Tibial artery (tissue), 4 donors: ENCODE data around the gene GNG12.
"Not testable (repeated sequence)": the region's sequence is repeated elsewhere in the genome, so short reads cannot be mapped to it uniquely, and the experiment has no call there.

Source experiments
- DNase-seq, 2 donors: peaks; one replicate each; pipeline ENCODE4 v3.0.0-alpha.2; 2019
- H3K27ac ChIP-seq, 2 donors: fragments of 200-600 bp; sonication (generic) in 1 of 2; 1 replicate in 1 of 2; 2 replicates in 1 of 2; pipeline ENCODE4 v1.5.1; 2018 to 2019; ENCODE audit warnings: mild to moderate bottlenecking in 1 of 2
- H3K27me3 ChIP-seq, 2 donors: fragments of 200-600 bp; sonication (generic) in 1 of 2; one replicate each; pipeline versions ENCODE4 v1.5.1 to v1.6.0; 2016 to 2019
- H3K36me3 ChIP-seq, 3 donors: fragments of 200-600 bp; sonication (generic) in 2 of 3; one replicate each; pipeline ENCODE4 v1.5.1; 2016 to 2019; ENCODE audit warnings: mild to moderate bottlenecking in 2 of 3
- H3K4me1 ChIP-seq, 4 donors: fragments of 200-600 bp; sonication (generic) in 2 of 4; 1 replicate in 3 of 4; 2 replicates in 1 of 4; pipeline ENCODE4 v1.5.1; 2016 to 2019
- H3K4me3 ChIP-seq, 2 donors: fragments of 200-600 bp; sonication (generic) in 1 of 2; 1 replicate in 1 of 2; 2 replicates in 1 of 2; pipeline ENCODE4 v1.5.1; 2018 to 2019; ENCODE audit warnings: mild to moderate bottlenecking in 2 of 2
- H3K9me3 ChIP-seq, 3 donors: fragments of 200-600 bp; sonication (generic) in 1 of 3; one replicate each; pipeline ENCODE4 v1.5.1; 2016 to 2019
- CTCF ChIP-seq, 2 experiments: fragments of 200-600 bp in 1 of 2; fragments of 450-650 bp in 1 of 2; IDR thresholded peaks; one replicate each; pipeline ENCODE4 v1.5.1; 2017 to 2019; ENCODE audit warnings: antibody characterized with exemption in 2 of 2, mild to moderate bottlenecking in 1 of 2, moderate library complexity in 1 of 2
- intact Hi-C: fragments of 100-400 bp; cut with DNase I; formaldehyde crosslinking; loops from one replicate; pipeline ENCODE4 v1.15.0; 2023; ENCODE audit warnings: low total_unique reads

GNG12 gene

GRCh38 chr1:67674260-67675011 is 158.8 kb downstream of the GNG12 start:
- Histone ChIP-seq H3K27me3 (no peaks in the 10 kb centered on the region), H3K4me3 (no peak overlapping the region), H3K36me3 (no peaks in the 10 kb centered on the region), H3K9me3 (no peaks in the 10 kb centered on the region), H3K27ac (no peak overlapping the region), H3K4me1 (no peaks in the 10 kb centered on the region)
- TF ChIP-seq CTCF (IDR thresholded peaks at IDR 0.05): no peak
- no peak for DNase-seq
- intact Hi-C loops: loop anchor here (5.0 kb wide), 2 partner anchors 88 to 418 kb away; no protein-coding TSS in a partner anchor

GRCh38 chr1:67673468-67674201 is 159.6 kb downstream of the GNG12 start:
- intact Hi-C loops: loop anchor here (5.0 kb wide), 1 partner anchor 419 kb away; no protein-coding TSS in a partner anchor
- Histone ChIP-seq H3K4me1 (no peaks in the 10 kb centered on the region), H3K36me3 (no peaks in the 10 kb centered on the region), H3K9me3 (no peaks in the 10 kb centered on the region), H3K27me3 (no peaks in the 10 kb centered on the region), H3K27ac (no peak overlapping the region), H3K4me3 (no peak overlapping the region)
- DNase-seq: no peak
- TF ChIP-seq CTCF (IDR thresholded peaks at IDR 0.05): no peak

DNA sequence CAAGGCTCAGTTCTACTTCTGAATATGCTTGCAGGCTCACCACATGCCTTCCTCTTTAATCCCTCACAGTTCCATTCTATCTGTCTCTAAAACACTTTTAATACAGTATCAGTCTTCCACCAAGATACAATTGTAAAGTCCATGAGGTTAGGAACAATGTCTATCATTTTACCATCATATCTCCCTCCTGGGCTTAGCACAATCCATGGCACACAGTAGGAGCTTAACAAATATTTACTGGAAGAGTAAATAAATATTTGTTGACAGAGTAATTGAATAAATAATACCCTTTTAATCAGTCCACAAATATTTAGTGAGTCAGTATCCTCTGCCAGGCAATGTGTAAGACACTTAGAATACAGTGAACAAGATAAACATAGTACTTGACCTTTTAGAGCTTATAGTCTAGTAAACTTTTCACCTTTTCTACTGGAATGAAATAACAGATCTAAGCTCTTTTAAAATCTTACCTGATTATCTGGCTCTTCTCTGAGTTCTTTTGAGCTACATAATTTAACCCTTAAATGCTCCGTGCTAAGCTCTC is 160.9 kb downstream of the GNG12 start:
- DNase-seq: no peak
- Histone ChIP-seq H3K9me3 (no peaks in the 10 kb centered on the region), H3K4me3 (no peak overlapping the region), H3K36me3 (no peaks in the 10 kb centered on the region), H3K27ac (no peak overlapping the region), H3K27me3 (no peaks in the 10 kb centered on the region), H3K4me1 (no peaks in the 10 kb centered on the region)
- no peak for TF ChIP-seq CTCF (IDR thresholded peaks at IDR 0.05)
- intact Hi-C loops: loop anchor here (5.0 kb wide), 1 partner anchor 420 kb away; no protein-coding TSS in a partner anchor

- no peaks in the 10 kb centered on the region for H3K27me3 ChIP-seq
- no peaks in the 10 kb centered on the region for H3K36me3 ChIP-seq
- no peaks in the 10 kb centered on the region for H3K9me3 ChIP-seq
- no peak overlapping the region for H3K27ac ChIP-seq
- no peak for DNase-seq
- intact Hi-C loops: no loop called here
- H3K4me3 ChIP-seq: no peak overlapping the region
- H3K4me1 ChIP-seq: no peaks in the 10 kb centered on the region
- no peak for TF ChIP-seq CTCF (IDR thresholded peaks at IDR 0.05)
Observed at GRCh38 chr1:67668660-67669059, 164.6 kb downstream of the GNG12 start.

DNA sequence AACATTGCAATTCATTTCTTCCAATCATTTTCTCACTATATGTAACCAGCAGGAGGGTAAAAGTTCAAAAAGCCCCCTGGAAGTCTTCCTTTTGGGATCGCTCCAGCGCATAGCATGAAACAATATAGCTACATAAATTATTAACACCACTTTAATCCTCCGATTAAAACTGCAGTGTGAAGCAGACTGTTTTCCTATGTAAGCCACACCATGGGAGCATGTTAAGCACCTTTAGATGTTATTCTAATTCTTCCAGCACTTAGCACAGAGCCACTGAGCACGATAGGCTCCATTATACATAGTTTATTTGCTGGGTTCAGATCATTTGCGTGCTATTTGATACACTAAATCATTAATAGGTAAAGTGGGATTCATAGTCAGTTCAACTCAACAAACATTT is 166.6 kb downstream of the GNG12 start:
- H3K9me3 ChIP-seq: no peaks in the 10 kb centered on the region
- H3K27ac ChIP-seq: no peak overlapping the region
- DNase-seq: no peak
- no peak for TF ChIP-seq CTCF (IDR thresholded peaks at IDR 0.05)
- no peaks in the 10 kb centered on the region for H3K27me3 ChIP-seq
- H3K36me3 ChIP-seq: no peaks in the 10 kb centered on the region
- intact Hi-C loops: no loop called here
- no peak overlapping the region for H3K4me3 ChIP-seq
- H3K4me1 ChIP-seq: no peaks in the 10 kb centered on the region

- intact Hi-C loops, H3K4me3 ChIP-seq, H3K36me3 ChIP-seq, DNase-seq, H3K4me1 ChIP-seq, H3K27ac ChIP-seq, H3K27me3 ChIP-seq, H3K9me3 ChIP-seq: not testable (repeated sequence)
Observed at GRCh38 chr1:67665307-67665706, 168.0 kb downstream of the GNG12 start.
